Measurements from ENCODE around the gene ZNF638.

- TF ChIP-seq CTCF (conservative IDR thresholded peaks at IDR 0.05) (no peak), ZFX (IDR thresholded peaks at IDR 0.05) (no peak)
These were observed 139.7 kb downstream of the ZNF638 start for GRCh38 chr2:71471276-71471675.

All from C4-2B (cell line).